HEK293 (cell line): Measurements from ENCODE around the gene GOLIM4.

Experiments
- GFI1B ChIP-seq: fragments of 450-650 bp; formaldehyde crosslinking; IDR thresholded peaks from 2 replicates; pipeline ENCODE4 v1.5.1; 2016; ENCODE audit warnings: missing biosample characterization, missing genetic modification characterization
- TCF7L2 ChIP-seq: IDR thresholded peaks from 2 replicates; pipeline ENCODE4 v1.6.1; 2011; ENCODE audit warnings: low read depth, mild to moderate bottlenecking, inconsistent platforms, low read length, moderate library complexity, borderline replicate concordance
- ZNF155 ChIP-seq: fragments of 450-650 bp; formaldehyde crosslinking; IDR thresholded peaks from 2 replicates; pipeline ENCODE4 v1.5.1; 2016; ENCODE audit warnings: missing biosample characterization, missing genetic modification characterization
- ZNF292 ChIP-seq: fragments of 450-650 bp; formaldehyde crosslinking; IDR thresholded peaks from 2 replicates; pipeline ENCODE4 v1.5.1; 2016; ENCODE audit warnings: low read depth, missing biosample characterization, missing genetic modification characterization, borderline replicate concordance
- ZNF335 ChIP-seq: fragments of 450-650 bp; formaldehyde crosslinking; conservative IDR thresholded peaks from 2 replicates; pipeline ENCODE4 v1.5.1; 2016; ENCODE audit warnings: missing biosample characterization, missing genetic modification characterization
- TF ChIP-seq, protein P1 (sequence below): fragments of 450-650 bp; formaldehyde crosslinking; IDR thresholded peaks from 2 replicates; pipeline ENCODE4 v1.5.1; 2016; ENCODE audit warnings: missing biosample characterization, missing genetic modification characterization
- TF ChIP-seq, protein P2 (sequence below): fragments of 450-650 bp; formaldehyde crosslinking; IDR thresholded peaks from 2 replicates; pipeline ENCODE4 v1.5.1; 2016; ENCODE audit warnings: missing biosample characterization, missing genetic modification characterization
- TF ChIP-seq, protein P3 (sequence below): fragments of 450-650 bp; formaldehyde crosslinking; conservative IDR thresholded peaks from 2 replicates; pipeline ENCODE4 v1.5.1; 2016; ENCODE audit warnings: low read depth, missing biosample characterization, missing genetic modification characterization

DNA sequence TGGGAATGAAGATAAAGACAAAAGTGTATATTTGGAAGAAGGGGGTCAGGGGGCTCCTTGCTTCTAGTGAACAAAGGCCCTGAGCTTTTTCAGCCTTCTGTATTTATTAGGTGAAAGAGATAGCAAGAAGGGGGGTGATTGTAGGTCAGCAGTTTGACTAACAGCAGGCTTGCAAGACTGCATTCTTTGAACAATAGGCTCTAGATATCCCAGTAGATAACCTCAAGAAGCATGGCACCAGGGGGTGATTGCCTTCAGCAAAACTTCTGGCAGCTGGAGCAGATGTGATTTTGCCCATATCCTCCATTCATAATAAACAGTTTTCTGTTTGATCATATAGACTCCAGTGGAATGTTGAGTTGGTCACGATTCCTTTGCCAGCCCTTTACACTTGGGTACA, 31.7 kb upstream of the GOLIM4 start:
- TF ChIP-seq ZNF335 (tag by site-specific recombination) (no peak), GFI1B (tag by site-specific recombination) (no peak), ZNF155 (no peak), ZNF292 (tag by site-specific recombination) (no peak), TCF7L2 (no peak)
- TF ChIP-seq, protein P1, sequence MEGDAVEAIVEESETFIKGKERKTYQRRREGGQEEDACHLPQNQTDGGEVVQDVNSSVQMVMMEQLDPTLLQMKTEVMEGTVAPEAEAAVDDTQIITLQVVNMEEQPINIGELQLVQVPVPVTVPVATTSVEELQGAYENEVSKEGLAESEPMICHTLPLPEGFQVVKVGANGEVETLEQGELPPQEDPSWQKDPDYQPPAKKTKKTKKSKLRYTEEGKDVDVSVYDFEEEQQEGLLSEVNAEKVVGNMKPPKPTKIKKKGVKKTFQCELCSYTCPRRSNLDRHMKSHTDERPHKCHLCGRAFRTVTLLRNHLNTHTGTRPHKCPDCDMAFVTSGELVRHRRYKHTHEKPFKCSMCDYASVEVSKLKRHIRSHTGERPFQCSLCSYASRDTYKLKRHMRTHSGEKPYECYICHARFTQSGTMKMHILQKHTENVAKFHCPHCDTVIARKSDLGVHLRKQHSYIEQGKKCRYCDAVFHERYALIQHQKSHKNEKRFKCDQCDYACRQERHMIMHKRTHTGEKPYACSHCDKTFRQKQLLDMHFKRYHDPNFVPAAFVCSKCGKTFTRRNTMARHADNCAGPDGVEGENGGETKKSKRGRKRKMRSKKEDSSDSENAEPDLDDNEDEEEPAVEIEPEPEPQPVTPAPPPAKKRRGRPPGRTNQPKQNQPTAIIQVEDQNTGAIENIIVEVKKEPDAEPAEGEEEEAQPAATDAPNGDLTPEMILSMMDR: no peak
- TF ChIP-seq, protein P2, sequence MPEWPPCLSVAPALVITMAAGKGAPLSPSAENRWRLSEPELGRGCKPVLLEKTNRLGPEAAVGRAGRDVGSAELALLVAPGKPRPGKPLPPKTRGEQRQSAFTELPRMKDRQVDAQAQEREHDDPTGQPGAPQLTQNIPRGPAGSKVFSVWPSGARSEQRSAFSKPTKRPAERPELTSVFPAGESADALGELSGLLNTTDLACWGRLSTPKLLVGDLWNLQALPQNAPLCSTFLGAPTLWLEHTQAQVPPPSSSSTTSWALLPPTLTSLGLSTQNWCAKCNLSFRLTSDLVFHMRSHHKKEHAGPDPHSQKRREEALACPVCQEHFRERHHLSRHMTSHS: no peak
- TF ChIP-seq, protein P3, sequence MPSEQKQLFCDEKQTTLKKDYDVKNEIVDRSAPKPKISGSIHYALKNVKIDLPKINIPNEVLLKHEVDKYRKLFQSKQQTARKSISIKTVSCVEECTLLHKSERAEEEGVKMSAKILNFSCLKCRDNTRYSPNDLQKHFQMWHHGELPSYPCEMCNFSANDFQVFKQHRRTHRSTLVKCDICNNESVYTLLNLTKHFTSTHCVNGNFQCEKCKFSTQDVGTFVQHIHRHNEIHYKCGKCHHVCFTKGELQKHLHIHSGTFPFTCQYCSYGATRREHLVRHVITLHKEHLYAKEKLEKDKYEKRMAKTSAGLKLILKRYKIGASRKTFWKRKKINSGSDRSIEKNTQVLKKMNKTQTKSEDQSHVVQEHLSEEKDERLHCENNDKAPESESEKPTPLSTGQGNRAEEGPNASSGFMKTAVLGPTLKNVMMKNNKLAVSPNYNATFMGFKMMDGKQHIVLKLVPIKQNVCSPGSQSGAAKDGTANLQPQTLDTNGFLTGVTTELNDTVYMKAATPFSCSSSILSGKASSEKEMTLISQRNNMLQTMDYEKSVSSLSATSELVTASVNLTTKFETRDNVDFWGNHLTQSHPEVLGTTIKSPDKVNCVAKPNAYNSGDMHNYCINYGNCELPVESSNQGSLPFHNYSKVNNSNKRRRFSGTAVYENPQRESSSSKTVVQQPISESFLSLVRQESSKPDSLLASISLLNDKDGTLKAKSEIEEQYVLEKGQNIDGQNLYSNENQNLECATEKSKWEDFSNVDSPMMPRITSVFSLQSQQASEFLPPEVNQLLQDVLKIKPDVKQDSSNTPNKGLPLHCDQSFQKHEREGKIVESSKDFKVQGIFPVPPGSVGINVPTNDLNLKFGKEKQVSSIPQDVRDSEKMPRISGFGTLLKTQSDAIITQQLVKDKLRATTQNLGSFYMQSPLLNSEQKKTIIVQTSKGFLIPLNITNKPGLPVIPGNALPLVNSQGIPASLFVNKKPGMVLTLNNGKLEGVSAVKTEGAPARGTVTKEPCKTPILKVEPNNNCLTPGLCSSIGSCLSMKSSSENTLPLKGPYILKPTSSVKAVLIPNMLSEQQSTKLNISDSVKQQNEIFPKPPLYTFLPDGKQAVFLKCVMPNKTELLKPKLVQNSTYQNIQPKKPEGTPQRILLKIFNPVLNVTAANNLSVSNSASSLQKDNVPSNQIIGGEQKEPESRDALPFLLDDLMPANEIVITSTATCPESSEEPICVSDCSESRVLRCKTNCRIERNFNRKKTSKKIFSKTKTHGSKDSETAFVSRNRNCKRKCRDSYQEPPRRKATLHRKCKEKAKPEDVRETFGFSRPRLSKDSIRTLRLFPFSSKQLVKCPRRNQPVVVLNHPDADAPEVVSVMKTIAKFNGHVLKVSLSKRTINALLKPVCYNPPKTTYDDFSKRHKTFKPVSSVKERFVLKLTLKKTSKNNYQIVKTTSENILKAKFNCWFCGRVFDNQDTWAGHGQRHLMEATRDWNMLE (tag by site-specific recombination): no peak
